NCI-H446 treated with DMSO at 0.1 percent for 48 hours (cell line): ENCODE results near the gene TMEM202.
"Not testable (repeated sequence)": the region's sequence is repeated elsewhere in the genome, so short reads cannot be mapped to it uniquely, and the experiment has no call there.

ENCODE experiments used
- DNase-seq: peaks from one replicate; lab custom pipeline; 2025; lab: John Stamatoyannopoulos, UW

TMEM202 gene

GRCh38 chr15:72404356-72404755 is 6.3 kb downstream of the TMEM202 start:
- DNase-seq: no peak

- DNase-seq: no peak
Measured at GRCh38 chr15:72404841-72405240, 6.7 kb downstream of the TMEM202 start.

GRCh38 chr15:72406936-72407335 is 8.8 kb downstream of the TMEM202 start:
- DNase-seq: no peak

GRCh38 chr15:72411111-72411510 is 13.0 kb downstream of the TMEM202 start:
- no peak for DNase-seq

GRCh38 chr15:72411544-72411943 is 13.4 kb downstream of the TMEM202 start:
- no peak for DNase-seq

- DNase-seq: not testable (repeated sequence)
Measured at GRCh38 chr15:72413337-72413736, 15.2 kb downstream of the TMEM202 start.

- DNase-seq: no peak
Measured at GRCh38 chr15:72415304-72415703, 17.2 kb downstream of the TMEM202 start.

GRCh38 chr15:72419768-72420167 is 21.7 kb downstream of the TMEM202 start:
- DNase-seq: not testable (repeated sequence)

GRCh38 chr15:72420576-72420975 is 22.5 kb downstream of the TMEM202 start:
- DNase-seq: no peak

- no peak for DNase-seq
Measured at GRCh38 chr15:72421484-72421883, 23.4 kb downstream of the TMEM202 start.

- DNase-seq: no peak
Measured at GRCh38 chr15:72423256-72423655, 25.2 kb downstream of the TMEM202 start.

GRCh38 chr15:72426753-72427152 is 28.6 kb downstream of the TMEM202 start:
- DNase-seq: no peak

GRCh38 chr15:72437650-72438316 is 39.7 kb downstream of the TMEM202 start:
- DNase-seq: no peak

GRCh38 chr15:72442848-72443247 is 44.7 kb downstream of the TMEM202 start:
- DNase-seq: not testable (repeated sequence)

- no peak for DNase-seq
Measured at GRCh38 chr15:72445426-72445825, 47.3 kb downstream of the TMEM202 start.

- DNase-seq: no peak
Measured at GRCh38 chr15:72450805-72451204, 52.7 kb downstream of the TMEM202 start.

- DNase-seq: no peak
Measured at GRCh38 chr15:72451224-72451623, 53.1 kb downstream of the TMEM202 start.

GRCh38 chr15:72456684-72457083 is 58.6 kb downstream of the TMEM202 start:
- no peak for DNase-seq
